Stimulated activated naive CD8-positive, alpha-beta T cell treated with anti-CD3 and anti-CD28 coated beads, Interleukin-15, amount 100 ng/mL, for 72 hours (primary cell): ENCODE data around the gene ZNF831.

Experiments
- ATAC-seq: fragments of 150-1000 bp; cut with Tn5 transposase; 2 replicates; pipeline ENCODE4 v1.10.0; 2021; ENCODE audit warnings: mild to moderate bottlenecking, moderate library complexity
- DNase-seq, 2 donors: peaks; one replicate each; pipeline ENCODE4 v3.0.0; 2021 to 2022
- H3K27ac Mint-ChIP-seq, 2 donors: one replicate each; pipeline ENCODE4 v1.8.0; 2022; ENCODE audit warnings: mild to moderate bottlenecking in 2 of 2, mixed read lengths in 2 of 2, moderate library complexity in 2 of 2
- H3K27me3 Mint-ChIP-seq: one replicate; pipeline ENCODE4 v1.8.0; 2022; ENCODE audit warnings: mixed read lengths
- H3K4me1 Mint-ChIP-seq: one replicate; pipeline ENCODE4 v1.8.0; 2022; ENCODE audit warnings: mild to moderate bottlenecking, mixed read lengths
- H3K4me3 Mint-ChIP-seq, 2 donors: one replicate each; pipeline ENCODE4 v1.8.0; 2022; ENCODE audit warnings: mild to moderate bottlenecking in 2 of 2, mixed read lengths in 2 of 2, moderate library complexity in 1 of 2
- H3K9me3 Mint-ChIP-seq, 2 donors: one replicate each; pipeline ENCODE4 v1.8.0; 2022; ENCODE audit warnings: mixed read lengths in 2 of 2

Gene ZNF831

GRCh38 chr20:59247731-59248684, 84.4 kb downstream of the ZNF831 start:
- no peak for ATAC-seq
- no peak overlapping the region for H3K27ac Mint-ChIP-seq
- DNase-seq: no peak
- H3K27me3 Mint-ChIP-seq: no peaks in the 10 kb centered on the region
- H3K9me3 Mint-ChIP-seq: peaks cover 15 to 26% of the 10 kb centered on the region in 2 donors
- H3K4me1 Mint-ChIP-seq: peaks cover 41% of the 10 kb centered on the region
- no peak overlapping the region for H3K4me3 Mint-ChIP-seq

- no peak overlapping the region for H3K4me3 Mint-ChIP-seq
- no peak for DNase-seq
- peaks cover 54% of the 10 kb centered on the region for H3K4me1 Mint-ChIP-seq
- no peak overlapping the region for H3K27ac Mint-ChIP-seq
- no peaks in the 10 kb centered on the region for H3K27me3 Mint-ChIP-seq
- ATAC-seq: no peak
- peaks cover 15 to 26% of the 10 kb centered on the region in 2 donors for H3K9me3 Mint-ChIP-seq
Measured at GRCh38 chr20:59250293-59250692, 86.7 kb downstream of the ZNF831 start.

- peak overlapping the region; percentile 33 to 63 for H3K4me3 Mint-ChIP-seq
- H3K4me1 Mint-ChIP-seq: peaks cover 51% of the 10 kb centered on the region
- DNase-seq (peak in 1 of 2 donors; percentile 29), ATAC-seq (peak; percentile 82)
- H3K9me3 Mint-ChIP-seq: peaks cover 15 to 26% of the 10 kb centered on the region in 2 donors
- no peaks in the 10 kb centered on the region for H3K27me3 Mint-ChIP-seq
- H3K27ac Mint-ChIP-seq: peak overlapping the region; percentile 13 to 89
Measured at GRCh38 chr20:59253325-59253724, 89.7 kb downstream of the ZNF831 start.

DNA sequence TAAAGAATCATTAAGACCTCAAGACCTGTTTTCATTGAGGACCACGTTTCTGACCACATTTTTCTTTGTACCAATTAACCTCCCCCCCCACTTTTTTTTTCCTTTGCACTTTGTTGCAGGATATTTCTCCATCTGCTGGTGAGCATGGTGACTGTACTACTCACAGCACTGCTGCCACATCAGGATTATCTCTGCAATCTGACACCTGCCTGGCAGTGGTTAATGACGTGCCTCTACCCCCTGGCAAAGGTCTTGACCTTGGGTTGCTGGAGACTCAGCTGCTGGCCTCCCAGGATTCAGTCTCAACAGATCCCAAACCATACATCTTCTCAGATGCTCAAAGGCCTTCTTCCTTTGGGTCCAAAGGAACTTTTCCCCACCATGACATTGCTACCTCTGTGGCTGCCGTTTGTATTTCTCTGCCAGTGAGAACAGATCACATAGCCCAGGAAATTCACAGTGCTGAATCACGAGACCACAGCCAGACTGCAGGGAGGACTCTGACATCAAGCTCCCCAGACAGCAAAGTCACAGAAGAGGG, 90.2 kb downstream of the ZNF831 start:
- H3K27me3 Mint-ChIP-seq: no peaks in the 10 kb centered on the region
- ATAC-seq (peak; percentile 86), DNase-seq (peak in 1 of 2 donors; percentile 49)
- peak overlapping the region; percentile 89 to 90 for H3K27ac Mint-ChIP-seq
- H3K4me1 Mint-ChIP-seq: peaks cover 48% of the 10 kb centered on the region
- peak overlapping the region; percentile 63 to 70 for H3K4me3 Mint-ChIP-seq
- H3K9me3 Mint-ChIP-seq: peaks cover 15 to 26% of the 10 kb centered on the region in 2 donors

DNA sequence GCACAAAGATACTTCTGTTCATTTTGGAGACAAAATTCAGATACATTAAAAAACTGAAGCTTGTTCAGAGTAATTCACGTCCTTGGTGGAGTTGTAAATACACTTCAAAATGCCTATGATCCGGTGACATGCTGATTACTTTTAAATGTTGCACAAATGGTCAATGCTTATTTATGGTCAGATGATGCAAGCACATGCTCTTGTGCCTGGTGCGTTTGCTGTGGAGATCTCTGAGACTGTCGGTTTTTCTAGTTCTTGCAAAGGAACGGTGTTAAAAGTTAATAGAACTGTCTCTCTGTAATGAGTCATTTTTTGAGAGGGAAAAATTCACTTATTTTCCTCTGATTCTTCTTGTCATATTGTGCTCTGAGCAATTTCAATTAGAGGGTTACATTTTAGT, 91.6 kb downstream of the ZNF831 start:
- Mint-ChIP-seq H3K27me3 (no peaks in the 10 kb centered on the region), H3K9me3 (peaks cover 15 to 24% of the 10 kb centered on the region in 2 donors), H3K27ac (no peak overlapping the region)

GRCh38 chr20:59258221-59258621, 94.6 kb downstream of the ZNF831 start:
- H3K27ac Mint-ChIP-seq: peak overlapping the region in 1 of 2 donors; percentile 18
- ATAC-seq (peak; percentile 52), DNase-seq (peak in 1 of 2 donors; percentile 15)
- H3K27me3 Mint-ChIP-seq: peaks cover 2% of the 10 kb centered on the region
- H3K9me3 Mint-ChIP-seq: no peaks in the 10 kb centered on the region
- peaks cover 24% of the 10 kb centered on the region for H3K4me1 Mint-ChIP-seq
- H3K4me3 Mint-ChIP-seq: peak overlapping the region in 1 of 2 donors; percentile 14

More for the DNA sequence above, 91.6 kb downstream of the ZNF831 start:
- DNase-seq: no peak
- Mint-ChIP-seq H3K4me3 (no peak overlapping the region), H3K4me1 (peaks cover 46% of the 10 kb centered on the region)
- no peak for ATAC-seq

DNA sequence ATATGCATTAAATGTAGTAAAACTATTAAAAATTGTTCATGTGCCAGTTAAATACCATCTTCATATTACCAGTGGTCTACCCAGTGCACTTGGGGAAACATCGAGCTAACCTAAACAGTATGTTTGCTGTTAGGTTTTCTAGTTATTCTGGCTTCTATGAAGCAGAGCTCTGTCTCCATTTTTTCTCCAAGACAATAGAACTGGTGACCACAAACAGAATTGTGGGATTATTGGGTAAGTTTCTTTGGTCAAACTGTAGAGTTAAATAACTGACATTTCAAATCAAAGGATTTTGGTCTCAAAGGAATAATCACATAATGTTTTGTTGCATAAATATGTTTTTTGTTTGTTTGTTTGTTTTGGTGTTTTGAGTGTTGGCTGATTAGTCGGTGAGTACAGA, 96.3 kb downstream of the ZNF831 start:
- Mint-ChIP-seq H3K27me3 (peaks cover 19% of the 10 kb centered on the region), H3K4me3 (no peak overlapping the region), H3K27ac (peak overlapping the region in 1 of 2 donors; percentile 22), H3K4me1 (peaks cover 12% of the 10 kb centered on the region), H3K9me3 (no peaks in the 10 kb centered on the region)
- DNase-seq (no peak), ATAC-seq (no peak)

- no peak overlapping the region for H3K27ac Mint-ChIP-seq
- H3K4me1 Mint-ChIP-seq: peaks cover 13% of the 10 kb centered on the region
- H3K27me3 Mint-ChIP-seq: peaks cover 39% of the 10 kb centered on the region
- DNase-seq (no peak), ATAC-seq (no peak)
- no peak overlapping the region for H3K4me3 Mint-ChIP-seq
- no peaks in the 10 kb centered on the region for H3K9me3 Mint-ChIP-seq
Measured at GRCh38 chr20:59265298-59265697, 101.7 kb downstream of the ZNF831 start.

DNA sequence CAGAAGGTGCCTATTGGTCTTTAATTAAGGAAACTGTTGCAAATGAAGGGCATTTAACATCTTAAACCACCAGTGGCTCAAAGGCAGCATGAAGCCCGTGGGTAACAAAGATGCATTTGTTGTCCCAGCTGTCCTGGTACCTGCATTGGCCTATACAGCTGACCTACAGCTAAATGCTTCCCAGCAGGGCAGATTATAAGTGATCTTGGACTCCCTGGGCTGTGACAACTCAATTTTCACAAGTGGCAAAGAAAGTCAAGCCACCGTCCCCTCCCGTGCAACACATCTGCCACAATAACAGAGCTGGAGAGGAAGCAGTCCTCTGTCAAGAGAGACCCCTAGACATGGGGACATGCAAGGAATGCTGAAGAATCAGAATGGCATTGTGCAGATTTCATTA, 105.2 kb downstream of the ZNF831 start:
- DNase-seq: no peak
- no peak overlapping the region for H3K4me3 Mint-ChIP-seq
- no peak overlapping the region for H3K27ac Mint-ChIP-seq
- H3K27me3 Mint-ChIP-seq: peaks cover 38% of the 10 kb centered on the region
- H3K4me1 Mint-ChIP-seq: peaks cover 20% of the 10 kb centered on the region
- H3K9me3 Mint-ChIP-seq: no peaks in the 10 kb centered on the region
- no peak for ATAC-seq

GRCh38 chr20:59269411-59270025, 105.9 kb downstream of the ZNF831 start:
- H3K9me3 Mint-ChIP-seq: no peaks in the 10 kb centered on the region
- DNase-seq (peak in 1 of 2 donors; percentile 23), ATAC-seq (peak; percentile 90)
- H3K27me3 Mint-ChIP-seq: peaks cover 36% of the 10 kb centered on the region
- no peak overlapping the region for H3K27ac Mint-ChIP-seq
- H3K4me3 Mint-ChIP-seq: no peak overlapping the region
- peaks cover 27% of the 10 kb centered on the region for H3K4me1 Mint-ChIP-seq

- Mint-ChIP-seq H3K27me3 (peaks cover 40% of the 10 kb centered on the region), H3K27ac (no peak overlapping the region), H3K4me1 (peaks cover 32% of the 10 kb centered on the region), H3K9me3 (no peaks in the 10 kb centered on the region), H3K4me3 (no peak overlapping the region)
- DNase-seq (no peak), ATAC-seq (no peak)
Measured at GRCh38 chr20:59270380-59270779, 106.8 kb downstream of the ZNF831 start.

DNA sequence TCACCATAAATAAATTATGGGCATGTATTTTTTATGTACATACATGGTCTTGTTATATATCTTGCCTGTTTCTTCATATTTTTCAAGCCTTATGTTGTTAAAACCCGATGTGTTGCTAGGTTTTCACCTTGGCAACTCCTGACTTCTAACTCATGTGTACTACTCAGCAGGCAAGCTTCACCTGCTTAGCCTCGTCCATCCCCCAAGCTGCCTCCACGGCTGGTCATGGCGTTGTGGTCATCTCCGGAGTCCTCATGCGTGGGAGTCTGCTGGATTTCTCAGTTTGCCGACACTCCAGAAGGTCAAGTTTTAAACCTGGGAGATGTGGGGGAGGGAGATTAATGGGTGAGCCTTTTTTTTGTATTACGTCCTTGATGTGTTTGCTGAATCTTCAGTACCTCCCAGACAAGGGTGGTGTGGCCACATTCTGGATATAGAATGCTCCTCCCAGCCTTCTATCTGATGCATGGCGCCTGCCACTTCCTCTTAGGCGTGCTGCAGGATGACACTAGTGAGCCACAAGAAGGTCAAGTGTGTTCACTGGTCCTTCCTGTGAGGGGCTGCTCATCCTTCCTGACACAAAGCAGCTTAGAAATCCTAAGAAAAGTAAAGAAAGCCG, 110.2 kb downstream of the ZNF831 start:
- Mint-ChIP-seq H3K4me3 (no peak overlapping the region), H3K27me3 (peaks cover 21% of the 10 kb centered on the region), H3K27ac (peak overlapping the region in 1 of 2 donors; percentile 15), H3K4me1 (peaks cover 31% of the 10 kb centered on the region), H3K9me3 (no peaks in the 10 kb centered on the region)
- ATAC-seq (no peak), DNase-seq (no peak)

GRCh38 chr20:59276938-59277337, 113.3 kb downstream of the ZNF831 start:
- peaks cover 15% of the 10 kb centered on the region for H3K27me3 Mint-ChIP-seq
- ATAC-seq (no peak), DNase-seq (no peak)
- no peak overlapping the region for H3K4me3 Mint-ChIP-seq
- H3K4me1 Mint-ChIP-seq: peaks cover 19% of the 10 kb centered on the region
- H3K27ac Mint-ChIP-seq: no peak overlapping the region
- H3K9me3 Mint-ChIP-seq: no peaks in the 10 kb centered on the region

DNA sequence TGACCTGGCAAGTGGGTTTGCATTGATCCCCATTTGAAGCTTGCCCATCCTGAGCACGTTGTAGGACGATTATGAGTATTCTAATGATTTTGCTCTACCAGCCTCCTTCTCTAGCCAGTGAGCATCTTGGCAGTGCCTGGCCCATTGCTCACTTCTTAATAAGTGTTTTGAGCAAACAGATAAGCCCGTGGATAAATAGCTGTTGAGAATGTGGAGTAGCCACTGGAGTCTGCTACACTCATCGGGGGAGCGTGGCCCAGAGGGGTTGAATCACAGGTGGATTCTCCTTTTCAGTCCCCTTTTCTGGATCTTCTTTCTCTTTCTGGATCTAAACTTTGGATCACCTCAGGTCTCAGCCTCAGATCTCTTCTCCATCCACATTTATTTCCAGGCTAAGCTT, 120.8 kb downstream of the ZNF831 start:
- H3K4me1 Mint-ChIP-seq: no peaks in the 10 kb centered on the region
- no peaks in the 10 kb centered on the region for H3K9me3 Mint-ChIP-seq
- H3K4me3 Mint-ChIP-seq: no peak overlapping the region

DNA sequence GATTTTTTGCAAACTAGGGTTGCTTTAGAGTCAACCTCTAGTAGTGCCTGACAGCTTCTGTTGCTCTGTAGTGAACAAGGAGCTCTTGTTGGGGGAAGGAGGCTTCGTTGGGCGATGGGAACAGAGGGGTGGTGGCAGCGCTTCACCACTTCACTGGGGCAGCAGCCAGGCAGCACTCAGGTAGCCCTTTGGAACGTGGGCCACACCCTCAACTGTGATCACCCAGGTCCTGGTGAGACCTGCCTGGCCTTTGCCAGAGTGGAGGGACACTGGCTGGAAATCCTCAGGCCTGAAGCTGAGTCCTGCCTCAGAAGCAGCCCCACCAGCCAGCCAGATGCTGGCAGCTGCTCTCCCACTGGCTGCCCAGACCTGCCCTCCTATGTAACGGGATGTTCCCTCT, 126.4 kb downstream of the ZNF831 start:
- no peak overlapping the region for H3K4me3 Mint-ChIP-seq
- no peak for DNase-seq
- no peak for ATAC-seq
- H3K27ac Mint-ChIP-seq: no peak overlapping the region
- H3K27me3 Mint-ChIP-seq: peaks cover 11% of the 10 kb centered on the region
- no peaks in the 10 kb centered on the region for H3K9me3 Mint-ChIP-seq
- H3K4me1 Mint-ChIP-seq: no peaks in the 10 kb centered on the region

More for the DNA sequence above, 120.8 kb downstream of the ZNF831 start:
- H3K27me3 Mint-ChIP-seq: no peaks in the 10 kb centered on the region
- DNase-seq (no peak), ATAC-seq (no peak)
- H3K27ac Mint-ChIP-seq: no peak overlapping the region
